Right lobe of liver (tissue), 4 donors: ENCODE measurements around the gene UCHL5.

ENCODE experiments used
- CTCF ChIP-seq, 4 donors: fragments of 200-600 bp in 3 of 4; fragments of 450-650 bp in 1 of 4; IDR thresholded peaks; one replicate each; pipeline versions ENCODE4 v1.5.1 to v1.8.0; 2016 to 2022; ENCODE audit warnings: antibody characterized with exemption in 4 of 4, mild to moderate bottlenecking in 2 of 4
- POLR2A ChIP-seq: fragments of 450-650 bp; IDR thresholded peaks from one replicate; pipeline ENCODE4 v1.6.1; 2017; ENCODE audit warnings: antibody characterized with exemption, mild to moderate bottlenecking
- donor health status: DM: no; HTN: no; CAD: no.
- donor health status: DM: no; HTN: no; CAD: no.
- donor health status: DM: no; HTN: yes; CAD: no.

GRCh38 chr1:193062698-193063463 is 3.7 kb upstream of the UCHL5 start:
- TF ChIP-seq CTCF (IDR thresholded peaks at IDR 0.05), result no peak
- no peak for TF ChIP-seq POLR2A
